Brain microvascular endothelial cell (primary cell): Measurements from ENCODE around the gene PSMG2.

Experiments
- DNase-seq: peaks from one replicate; pipeline ENCODE4 v3.0.0-alpha.2; 2020
- H3K27ac ChIP-seq: fragments of 250-450 bp; sonication (Bioruptor Pico); 2 replicates; pipeline ENCODE4 v1.5.1; 2020; ENCODE audit warnings: mild to moderate bottlenecking, moderate library complexity
- H3K27me3 ChIP-seq: fragments of 250-450 bp; sonication (Bioruptor Pico); replicated peaks from 2 replicates; pipeline ENCODE4 v1.5.1; 2020; ENCODE audit warnings: mild to moderate bottlenecking
- H3K36me3 ChIP-seq: fragments of 250-450 bp; sonication (Bioruptor Pico); replicated peaks from 2 replicates; pipeline ENCODE4 v1.5.1; 2020; ENCODE audit warnings: mild to moderate bottlenecking
- H3K4me3 ChIP-seq: 2 replicates; pipeline ENCODE4 v1.5.1; 2011; ENCODE audit warnings: low read depth, mild to moderate bottlenecking, control low read depth, low read length, moderate library complexity
- in situ Hi-C: cut with HindIII; loops from 2 replicates; pipeline ENCODE4 v1.10.0; 2017; ENCODE audit warnings: low sequenced_read_pairs, low pct_ligation_motif_present
- TF ChIP-seq, protein P1 (sequence below): IDR thresholded peaks from 2 replicates; pipeline ENCODE4 v1.5.1; 2011; ENCODE audit warnings: low read depth, mild to moderate bottlenecking, moderate library complexity, low read length, control low read depth, inconsistent platforms; ENCODE audit errors: missing control alignments

The PSMG2 gene

DNA sequence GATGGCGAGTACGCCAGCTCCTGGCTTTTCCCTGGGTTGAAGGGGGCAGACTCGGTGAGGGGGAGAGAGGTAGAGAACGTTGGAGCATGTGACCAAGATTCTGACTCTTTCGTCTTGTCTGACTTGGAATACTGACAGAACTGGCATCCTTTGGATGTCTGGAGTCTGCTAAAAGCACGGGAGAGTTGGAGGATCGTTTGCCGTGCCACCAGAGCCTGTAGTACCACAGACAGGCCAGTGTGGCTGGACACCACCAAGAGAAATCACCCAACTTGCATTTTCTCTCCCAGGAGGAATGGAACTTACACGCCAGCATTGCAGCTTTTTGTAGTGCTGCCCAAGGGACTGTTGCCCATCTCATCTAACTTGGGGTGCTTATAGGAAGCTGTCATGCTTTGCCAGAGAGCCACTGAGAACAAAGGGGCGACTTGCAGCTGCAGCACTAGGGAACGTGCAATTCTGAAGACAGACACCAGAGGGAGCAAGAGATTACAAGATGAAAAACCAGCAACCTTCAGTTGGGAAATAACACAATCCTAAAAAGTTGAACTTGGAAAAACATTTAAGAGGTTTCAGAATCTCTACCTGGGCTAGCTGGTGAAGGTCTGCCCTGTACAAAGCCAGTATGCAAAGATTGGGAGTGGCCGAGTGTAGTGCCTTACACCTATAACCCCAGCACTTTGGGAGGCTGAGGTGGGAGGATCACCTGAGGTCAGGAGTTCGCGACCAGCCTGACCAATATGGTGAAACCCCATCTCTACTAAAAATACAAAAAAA is 24.1 kb downstream of the PSMG2 start:
- Histone ChIP-seq H3K27ac (no peak overlapping the region), H3K36me3 (peaks cover 21% of the 10 kb centered on the region), H3K27me3 (no peaks in the 10 kb centered on the region), H3K4me3 (no peak overlapping the region)
- DNase-seq: peak; percentile 78
- TF ChIP-seq, protein P1, sequence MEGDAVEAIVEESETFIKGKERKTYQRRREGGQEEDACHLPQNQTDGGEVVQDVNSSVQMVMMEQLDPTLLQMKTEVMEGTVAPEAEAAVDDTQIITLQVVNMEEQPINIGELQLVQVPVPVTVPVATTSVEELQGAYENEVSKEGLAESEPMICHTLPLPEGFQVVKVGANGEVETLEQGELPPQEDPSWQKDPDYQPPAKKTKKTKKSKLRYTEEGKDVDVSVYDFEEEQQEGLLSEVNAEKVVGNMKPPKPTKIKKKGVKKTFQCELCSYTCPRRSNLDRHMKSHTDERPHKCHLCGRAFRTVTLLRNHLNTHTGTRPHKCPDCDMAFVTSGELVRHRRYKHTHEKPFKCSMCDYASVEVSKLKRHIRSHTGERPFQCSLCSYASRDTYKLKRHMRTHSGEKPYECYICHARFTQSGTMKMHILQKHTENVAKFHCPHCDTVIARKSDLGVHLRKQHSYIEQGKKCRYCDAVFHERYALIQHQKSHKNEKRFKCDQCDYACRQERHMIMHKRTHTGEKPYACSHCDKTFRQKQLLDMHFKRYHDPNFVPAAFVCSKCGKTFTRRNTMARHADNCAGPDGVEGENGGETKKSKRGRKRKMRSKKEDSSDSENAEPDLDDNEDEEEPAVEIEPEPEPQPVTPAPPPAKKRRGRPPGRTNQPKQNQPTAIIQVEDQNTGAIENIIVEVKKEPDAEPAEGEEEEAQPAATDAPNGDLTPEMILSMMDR: peak; percentile 84
- in situ Hi-C loops: no loop called here

DNA sequence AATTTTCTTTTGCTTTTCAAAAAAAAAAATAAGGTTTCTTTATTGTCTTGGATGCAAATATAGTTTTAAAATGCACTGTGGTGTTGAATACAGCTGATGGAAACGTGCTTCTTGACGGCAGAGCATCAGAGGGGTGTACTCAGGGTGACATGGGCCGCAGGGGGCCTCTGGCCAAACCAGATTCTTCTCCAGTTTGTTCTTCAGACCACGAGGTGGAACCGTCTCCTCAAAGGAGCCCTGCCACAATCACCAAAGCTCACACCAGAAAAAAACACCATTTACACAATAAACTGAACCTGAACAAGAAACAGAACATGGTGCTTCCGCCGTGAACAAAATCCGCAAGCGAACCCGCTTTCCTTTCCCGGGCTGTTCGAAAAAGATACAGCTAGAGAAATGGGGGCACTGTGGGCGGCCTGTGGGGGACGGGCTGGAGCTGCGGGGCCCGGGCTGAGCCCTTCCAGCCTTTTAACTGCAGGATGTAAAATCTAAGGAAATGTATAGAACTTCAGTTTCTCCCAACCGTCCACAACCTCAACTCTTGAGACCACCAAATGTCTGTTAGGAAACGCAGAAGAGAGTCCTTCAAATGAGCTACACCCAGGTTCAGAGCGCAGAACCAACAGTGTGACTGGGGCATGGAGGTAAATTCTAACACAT is 34.5 kb downstream of the PSMG2 start:
- H3K27me3 ChIP-seq: no peaks in the 10 kb centered on the region
- in situ Hi-C loops: no loop called here
- no peak overlapping the region for H3K27ac ChIP-seq
- TF ChIP-seq, protein P1: no peak
- no peak for DNase-seq
- no peak overlapping the region for H3K4me3 ChIP-seq
- H3K36me3 ChIP-seq: no peaks in the 10 kb centered on the region

DNA sequence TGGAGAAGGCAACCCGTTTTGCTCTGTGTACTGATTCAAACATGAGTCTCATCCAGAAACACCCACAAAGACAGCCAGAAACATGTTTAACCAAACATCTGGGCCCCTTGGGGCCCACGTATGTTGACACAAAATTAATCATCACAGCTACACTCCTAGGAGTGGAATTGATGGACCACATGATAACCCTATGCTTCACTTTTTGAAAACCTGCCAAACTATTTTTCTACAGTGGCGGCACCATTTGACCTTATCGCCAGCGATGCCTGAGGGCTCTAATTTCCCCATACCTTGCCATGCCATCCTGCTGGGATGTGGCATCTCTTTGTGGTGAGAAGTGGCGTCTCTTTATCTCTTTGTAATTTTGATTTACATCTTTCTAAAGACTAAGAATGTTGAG is 38.5 kb downstream of the PSMG2 start:
- Histone ChIP-seq H3K27ac (peak overlapping the region; percentile 63), H3K4me3 (no peak overlapping the region), H3K27me3 (no peaks in the 10 kb centered on the region), H3K36me3 (no peaks in the 10 kb centered on the region)
- TF ChIP-seq, protein P1: no peak
- in situ Hi-C loops: loop anchor here (5.0 kb wide), 1 partner anchor 151 kb away; no protein-coding TSS in a partner anchor
- DNase-seq: peak; percentile 89

DNA sequence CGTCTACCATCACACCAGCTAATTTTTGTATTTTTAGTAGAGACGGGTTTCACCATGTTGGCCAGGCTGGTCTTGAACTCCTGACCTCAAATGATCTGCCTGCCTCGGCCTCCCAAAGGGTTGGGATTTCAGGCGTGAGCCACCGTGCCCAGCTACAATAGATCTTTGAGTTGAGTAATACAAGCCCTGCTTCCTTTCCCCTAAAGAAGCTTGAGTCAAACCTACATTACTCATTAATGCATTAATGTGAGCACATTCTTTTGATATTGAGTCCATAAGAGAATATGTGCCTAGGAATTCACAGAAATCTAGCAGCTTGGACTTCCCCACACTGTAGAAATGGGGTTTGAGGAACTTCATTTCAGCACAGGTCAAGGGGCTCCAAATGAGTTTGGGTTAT is 39.6 kb downstream of the PSMG2 start:
- TF ChIP-seq, protein P1: no peak
- H3K4me3 ChIP-seq: no peak overlapping the region
- peak overlapping the region; percentile 32 for H3K27ac ChIP-seq
- DNase-seq: peak; percentile 57
- no peaks in the 10 kb centered on the region for H3K36me3 ChIP-seq
- no peaks in the 10 kb centered on the region for H3K27me3 ChIP-seq
- in situ Hi-C loops: loop anchor here (5.0 kb wide), 1 partner anchor 150 kb away; no protein-coding TSS in a partner anchor

DNA sequence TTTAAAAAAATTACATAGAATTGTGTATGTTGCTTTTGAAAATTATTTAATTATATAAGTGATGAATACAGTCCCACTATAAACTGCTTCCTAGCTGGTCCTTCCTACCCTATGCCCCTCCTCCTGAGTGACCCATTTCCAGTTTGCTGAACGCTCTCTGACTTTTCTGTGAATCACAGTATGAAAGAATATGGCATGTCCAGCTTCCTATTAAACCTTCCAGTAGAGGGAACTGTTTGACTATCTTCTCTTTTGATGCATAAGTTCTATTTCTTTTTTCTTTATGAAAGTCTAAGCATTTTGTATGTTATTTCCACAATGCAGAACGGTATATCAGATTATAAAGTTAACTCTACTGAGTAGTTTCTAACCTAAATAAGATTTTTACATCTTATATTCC is 41.3 kb downstream of the PSMG2 start:
- Histone ChIP-seq H3K27ac (no peak overlapping the region), H3K4me3 (no peak overlapping the region), H3K27me3 (no peaks in the 10 kb centered on the region), H3K36me3 (no peaks in the 10 kb centered on the region)
- TF ChIP-seq, protein P1: peak; percentile 56
- peak; percentile 35 for DNase-seq
- in situ Hi-C loops: loop anchor here (5.0 kb wide), 1 partner anchor 148 kb away; no protein-coding TSS in a partner anchor
